ENCODE measurements around the gene INS.
"Not testable (repeated sequence)": the region's sequence is repeated elsewhere in the genome, so short reads cannot be mapped to it uniquely, and the experiment has no call there.

INS gene

GRCh38 chr11:2202071-2202899 lies 41.3 kb upstream of the INS start:
- no peaks in the 10 kb centered on the region for H3K27me3 Mint-ChIP-seq
- no peak overlapping the region for H3K27ac Mint-ChIP-seq
- no peaks in the 10 kb centered on the region for H3K9me3 Mint-ChIP-seq
- no peaks in the 10 kb centered on the region for H3K4me1 Mint-ChIP-seq
- DNase-seq (no peak), ATAC-seq (no peak)
- H3K4me3 Mint-ChIP-seq = no peak overlapping the region
- no peaks in the 10 kb centered on the region for H3K36me3 Mint-ChIP-seq (ENCODE audit: low read depth)

- Mint-ChIP-seq H3K4me3 (no peak overlapping the region), H3K27ac (no peak overlapping the region)
These were observed 40.5 kb upstream of the INS start for GRCh38 chr11:2201542-2201941.

GRCh38 chr11:2200957-2201519 lies 40.0 kb upstream of the INS start:
- H3K4me1 Mint-ChIP-seq = peaks cover 3% of the 10 kb centered on the region
- DNase-seq (no peak), ATAC-seq (no peak)
- H3K27ac Mint-ChIP-seq = no peak overlapping the region
- no peak overlapping the region for H3K4me3 Mint-ChIP-seq
- peaks cover 11% of the 10 kb centered on the region for H3K27me3 Mint-ChIP-seq
- H3K9me3 Mint-ChIP-seq = no peaks in the 10 kb centered on the region
- no peaks in the 10 kb centered on the region for H3K36me3 Mint-ChIP-seq (ENCODE audit: low read depth)

More at GRCh38 chr11:2201542-2201941, 40.5 kb upstream of the INS start:
- H3K9me3 Mint-ChIP-seq = no peaks in the 10 kb centered on the region
- H3K4me1 Mint-ChIP-seq = peaks cover 3% of the 10 kb centered on the region
- no peak for ATAC-seq
- no peak for DNase-seq
- peaks cover 6% of the 10 kb centered on the region for H3K27me3 Mint-ChIP-seq
- no peaks in the 10 kb centered on the region for H3K36me3 Mint-ChIP-seq (ENCODE audit: low read depth)

GRCh38 chr11:2200536-2200935 lies 39.5 kb upstream of the INS start:
- ATAC-seq = no peak
- Mint-ChIP-seq H3K9me3 (no peaks in the 10 kb centered on the region), H3K27me3 (peaks cover 13% of the 10 kb centered on the region), H3K36me3 (ENCODE audit: low read depth) (no peaks in the 10 kb centered on the region), H3K27ac (no peak overlapping the region), H3K4me1 (peaks cover 3% of the 10 kb centered on the region), H3K4me3 (no peak overlapping the region)
- DNase-seq = no peak

GRCh38 chr11:2199466-2200341 lies 38.7 kb upstream of the INS start:
- peaks cover 13% of the 10 kb centered on the region for H3K27me3 Mint-ChIP-seq
- H3K9me3 Mint-ChIP-seq = no peaks in the 10 kb centered on the region
- peaks cover 3% of the 10 kb centered on the region for H3K4me1 Mint-ChIP-seq
- no peak for ATAC-seq
- no peaks in the 10 kb centered on the region for H3K36me3 Mint-ChIP-seq (ENCODE audit: low read depth)
- DNase-seq = no peak
- no peak overlapping the region for H3K27ac Mint-ChIP-seq
- no peak overlapping the region for H3K4me3 Mint-ChIP-seq

GRCh38 chr11:2198621-2199365 lies 37.8 kb upstream of the INS start:
- Mint-ChIP-seq H3K4me1 (peaks cover 3% of the 10 kb centered on the region), H3K27me3 (peaks cover 13% of the 10 kb centered on the region)
- no peak for ATAC-seq

GRCh38 chr11:2197771-2198520 lies 36.9 kb upstream of the INS start:
- Mint-ChIP-seq H3K4me3 (no peak overlapping the region), H3K4me1 (peaks cover 3% of the 10 kb centered on the region), H3K27me3 (peaks cover 13% of the 10 kb centered on the region), H3K27ac (no peak overlapping the region), H3K9me3 (no peaks in the 10 kb centered on the region), H3K36me3 (ENCODE audit: low read depth) (no peaks in the 10 kb centered on the region)
- no peak for DNase-seq
- ATAC-seq = no peak

More at GRCh38 chr11:2198621-2199365, 37.8 kb upstream of the INS start:
- H3K27ac Mint-ChIP-seq = no peak overlapping the region
- DNase-seq = no peak
- H3K9me3 Mint-ChIP-seq = no peaks in the 10 kb centered on the region
- H3K36me3 Mint-ChIP-seq (ENCODE audit: low read depth) = no peaks in the 10 kb centered on the region
- H3K4me3 Mint-ChIP-seq = no peak overlapping the region

- ATAC-seq (peak; percentile 72), DNase-seq (peak; percentile 81)
- H3K27ac Mint-ChIP-seq = no peak overlapping the region
- H3K36me3 Mint-ChIP-seq (ENCODE audit: low read depth) = no peaks in the 10 kb centered on the region
- peaks cover 13% of the 10 kb centered on the region for H3K27me3 Mint-ChIP-seq
- H3K9me3 Mint-ChIP-seq = no peaks in the 10 kb centered on the region
- H3K4me3 Mint-ChIP-seq = no peak overlapping the region
- peaks cover 3% of the 10 kb centered on the region for H3K4me1 Mint-ChIP-seq
These were observed 36.2 kb upstream of the INS start for GRCh38 chr11:2196970-2197770.

- Mint-ChIP-seq H3K27me3 (peaks cover 13% of the 10 kb centered on the region), H3K36me3 (ENCODE audit: low read depth) (no peaks in the 10 kb centered on the region), H3K27ac (no peak overlapping the region)
These were observed 34.7 kb upstream of the INS start for GRCh38 chr11:2195756-2196088.

GRCh38 chr11:2194877-2195755 lies 34.1 kb upstream of the INS start:
- Mint-ChIP-seq H3K36me3 (ENCODE audit: low read depth) (no peaks in the 10 kb centered on the region), H3K27ac (no peak overlapping the region), H3K4me3 (no peak overlapping the region), H3K9me3 (no peaks in the 10 kb centered on the region), H3K27me3 (peaks cover 13% of the 10 kb centered on the region), H3K4me1 (peaks cover 3% of the 10 kb centered on the region)
- ATAC-seq (no peak), DNase-seq (peak; percentile 73)

More at GRCh38 chr11:2195756-2196088, 34.7 kb upstream of the INS start:
- no peak for DNase-seq
- Mint-ChIP-seq H3K4me1 (peaks cover 3% of the 10 kb centered on the region), H3K4me3 (no peak overlapping the region), H3K9me3 (no peaks in the 10 kb centered on the region)
- ATAC-seq = no peak

- H3K27me3 Mint-ChIP-seq = peaks cover 17% of the 10 kb centered on the region
- not testable (repeated sequence) for H3K36me3 Mint-ChIP-seq (ENCODE audit: low read depth); DNase-seq; H3K9me3 Mint-ChIP-seq; H3K27ac Mint-ChIP-seq; ATAC-seq; H3K4me3 Mint-ChIP-seq; H3K4me1 Mint-ChIP-seq
These were observed 33.0 kb upstream of the INS start for GRCh38 chr11:2193888-2194595.
